ENCODE results near the gene TBX2.

TBX2 gene

DNA sequence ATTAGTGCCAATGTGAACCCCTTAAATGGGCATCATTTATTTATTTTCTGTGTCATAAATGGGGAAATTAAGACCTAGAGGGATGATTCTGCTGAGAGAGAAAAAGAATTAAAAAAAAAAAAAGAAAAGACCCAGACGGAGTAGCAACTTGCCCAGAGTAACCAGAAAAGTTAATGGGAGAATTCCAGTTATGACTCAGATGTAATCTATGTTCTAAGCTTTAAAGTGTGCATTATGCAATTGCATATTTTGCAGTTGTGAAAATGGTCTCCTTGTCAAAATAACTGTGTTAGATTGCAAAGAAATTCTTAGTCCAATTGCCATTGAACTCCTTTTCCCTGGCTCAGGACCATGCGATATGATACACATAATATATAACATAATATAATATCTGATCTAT is 38.6 kb upstream of the TBX2 start:
- Histone ChIP-seq H3K9me3 (ENCODE audit: control insufficient read depth, low read length) (no peaks in the 10 kb centered on the region), H3K4me1 (ENCODE audit: control insufficient read depth, insufficient read depth, low read length, poor library complexity, severe bottlenecking) (no peaks in the 10 kb centered on the region), H3K27me3 (replicated peaks; ENCODE audit: control insufficient read depth, insufficient read depth, low read length, poor library complexity, severe bottlenecking) (no peaks in the 10 kb centered on the region), H3K4me3 (ENCODE audit: insufficient read depth, low read depth, low read length, poor library complexity, severe bottlenecking) (no peak overlapping the region), H3K36me3 (ENCODE audit: control insufficient read depth, insufficient read depth, low read length) (no peaks in the 10 kb centered on the region), H3K27ac (ENCODE audit: insufficient read depth, low read length, poor library complexity, severe bottlenecking) (no peak overlapping the region)
- no peak for DNase-seq

DNA sequence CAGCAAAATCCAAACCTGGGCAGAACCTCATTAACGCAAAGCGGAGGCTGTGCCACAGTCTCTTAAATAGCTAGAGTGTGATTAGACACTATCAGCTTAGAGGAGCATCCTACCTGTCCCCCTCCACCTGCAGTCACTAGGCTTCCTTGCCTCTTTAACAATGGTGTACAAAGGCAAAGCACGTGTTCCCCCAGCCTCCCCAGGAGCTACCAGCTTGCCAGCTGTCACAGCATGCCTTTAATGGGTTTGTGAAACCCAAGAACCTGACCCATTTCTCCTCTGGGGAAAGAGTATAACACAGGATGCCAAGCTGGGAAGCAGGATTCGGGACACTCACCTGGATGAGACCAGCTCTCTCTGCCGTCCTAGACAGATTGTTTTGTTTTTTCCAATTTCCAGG is 37.2 kb upstream of the TBX2 start:
- DNase-seq, result no peak
- H3K4me3 ChIP-seq (ENCODE audit: insufficient read depth, low read depth, low read length, poor library complexity, severe bottlenecking), result no peak overlapping the region
- H3K4me1 ChIP-seq (ENCODE audit: control insufficient read depth, insufficient read depth, low read length, poor library complexity, severe bottlenecking), result no peaks in the 10 kb centered on the region
- H3K27ac ChIP-seq (ENCODE audit: insufficient read depth, low read length, poor library complexity, severe bottlenecking), result no peak overlapping the region
- H3K36me3 ChIP-seq (ENCODE audit: control insufficient read depth, insufficient read depth, low read length), result no peaks in the 10 kb centered on the region
- H3K9me3 ChIP-seq (ENCODE audit: control insufficient read depth, low read length), result no peaks in the 10 kb centered on the region
- H3K27me3 ChIP-seq (replicated peaks; ENCODE audit: control insufficient read depth, insufficient read depth, low read length, poor library complexity, severe bottlenecking), result no peaks in the 10 kb centered on the region

DNA sequence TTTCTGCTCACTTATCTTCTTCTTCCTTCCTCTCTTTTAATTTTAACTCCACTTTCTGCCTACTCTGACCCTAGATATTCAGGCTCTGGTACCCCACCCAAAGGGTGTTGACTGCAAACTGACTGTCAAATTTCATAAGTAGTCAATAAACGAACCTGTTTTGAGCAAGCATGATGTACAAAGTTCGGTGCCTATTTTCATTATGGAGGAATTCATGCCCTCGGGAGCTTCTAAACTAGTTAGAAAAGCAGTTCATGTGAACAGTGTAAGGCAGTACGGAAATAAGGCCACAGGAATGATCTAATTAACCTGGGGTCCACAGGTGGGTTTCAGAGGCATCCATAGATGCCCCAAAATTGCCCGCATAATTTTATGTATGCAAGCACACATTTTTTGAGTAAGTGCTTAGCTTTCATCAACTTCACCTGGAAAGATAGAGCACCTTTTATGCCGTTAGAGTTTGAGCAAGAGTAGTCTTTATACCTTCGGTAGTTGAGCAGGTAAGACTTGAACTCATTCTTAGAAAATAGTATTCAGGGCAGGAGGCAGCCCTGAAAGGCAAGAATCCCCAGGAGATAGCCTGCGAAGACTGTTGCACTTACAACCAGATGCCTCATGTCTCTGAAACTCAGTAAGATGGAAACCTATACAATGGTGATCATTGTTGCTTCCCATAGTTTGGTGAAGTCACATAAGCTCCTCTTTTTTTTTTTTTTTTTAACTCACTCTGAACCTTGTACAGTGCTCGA is 36.6 kb upstream of the TBX2 start:
- H3K4me3 ChIP-seq (ENCODE audit: insufficient read depth, low read depth, low read length, poor library complexity, severe bottlenecking), result no peak overlapping the region
- H3K36me3 ChIP-seq (ENCODE audit: control insufficient read depth, insufficient read depth, low read length), result no peaks in the 10 kb centered on the region
- no peaks in the 10 kb centered on the region for H3K9me3 ChIP-seq (ENCODE audit: control insufficient read depth, low read length)
- no peaks in the 10 kb centered on the region for H3K27me3 ChIP-seq (replicated peaks; ENCODE audit: control insufficient read depth, insufficient read depth, low read length, poor library complexity, severe bottlenecking)
- no peak overlapping the region for H3K27ac ChIP-seq (ENCODE audit: insufficient read depth, low read length, poor library complexity, severe bottlenecking)
- no peaks in the 10 kb centered on the region for H3K4me1 ChIP-seq (ENCODE audit: control insufficient read depth, insufficient read depth, low read length, poor library complexity, severe bottlenecking)
- no peak for DNase-seq

- Histone ChIP-seq H3K36me3 (ENCODE audit: control insufficient read depth, insufficient read depth, low read length) (no peaks in the 10 kb centered on the region), H3K9me3 (ENCODE audit: control insufficient read depth, low read length) (no peaks in the 10 kb centered on the region), H3K4me3 (ENCODE audit: insufficient read depth, low read depth, low read length, poor library complexity, severe bottlenecking) (no peak overlapping the region), H3K27me3 (replicated peaks; ENCODE audit: control insufficient read depth, insufficient read depth, low read length, poor library complexity, severe bottlenecking) (no peaks in the 10 kb centered on the region), H3K27ac (ENCODE audit: insufficient read depth, low read length, poor library complexity, severe bottlenecking) (no peak overlapping the region), H3K4me1 (ENCODE audit: control insufficient read depth, insufficient read depth, low read length, poor library complexity, severe bottlenecking) (no peaks in the 10 kb centered on the region)
- DNase-seq, result no peak
Measured at GRCh38 chr17:61363601-61364462, 35.8 kb upstream of the TBX2 start.

DNA sequence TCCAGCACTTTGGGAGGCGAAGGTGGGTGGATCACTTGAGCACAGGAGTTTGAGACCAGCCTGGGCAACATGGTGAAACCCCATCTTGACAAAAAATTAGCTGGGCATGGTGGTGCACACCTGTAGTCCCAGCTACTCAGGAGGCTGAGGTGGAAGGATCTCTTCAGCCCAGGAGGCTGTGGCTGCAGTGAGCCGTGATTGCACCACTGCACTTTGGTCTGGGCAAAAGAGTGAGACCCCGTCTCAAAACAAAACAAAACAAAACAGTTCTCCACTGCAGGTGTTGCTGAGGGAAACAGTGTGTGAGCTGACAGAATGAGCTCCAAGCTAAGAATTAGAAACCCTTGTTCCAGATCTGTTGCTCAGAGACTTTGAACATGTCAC is 35.2 kb upstream of the TBX2 start:
- H3K4me3 ChIP-seq (ENCODE audit: insufficient read depth, low read depth, low read length, poor library complexity, severe bottlenecking), result no peak overlapping the region
- H3K27ac ChIP-seq (ENCODE audit: insufficient read depth, low read length, poor library complexity, severe bottlenecking), result no peak overlapping the region
- no peaks in the 10 kb centered on the region for H3K27me3 ChIP-seq (replicated peaks; ENCODE audit: control insufficient read depth, insufficient read depth, low read length, poor library complexity, severe bottlenecking)
- H3K36me3 ChIP-seq (ENCODE audit: control insufficient read depth, insufficient read depth, low read length), result no peaks in the 10 kb centered on the region
- H3K4me1 ChIP-seq (ENCODE audit: control insufficient read depth, insufficient read depth, low read length, poor library complexity, severe bottlenecking), result no peaks in the 10 kb centered on the region
- DNase-seq, result no peak
- no peaks in the 10 kb centered on the region for H3K9me3 ChIP-seq (ENCODE audit: control insufficient read depth, low read length)

GRCh38 chr17:61366076-61366714 is 33.4 kb upstream of the TBX2 start:
- Histone ChIP-seq H3K4me1 (ENCODE audit: control insufficient read depth, insufficient read depth, low read length, poor library complexity, severe bottlenecking) (no peaks in the 10 kb centered on the region), H3K9me3 (ENCODE audit: control insufficient read depth, low read length) (no peaks in the 10 kb centered on the region), H3K36me3 (ENCODE audit: control insufficient read depth, insufficient read depth, low read length) (no peaks in the 10 kb centered on the region), H3K27me3 (replicated peaks; ENCODE audit: control insufficient read depth, insufficient read depth, low read length, poor library complexity, severe bottlenecking) (no peaks in the 10 kb centered on the region), H3K4me3 (ENCODE audit: insufficient read depth, low read depth, low read length, poor library complexity, severe bottlenecking) (no peak overlapping the region), H3K27ac (ENCODE audit: insufficient read depth, low read length, poor library complexity, severe bottlenecking) (no peak overlapping the region)
- no peak for DNase-seq

GRCh38 chr17:61366715-61367413 is 32.8 kb upstream of the TBX2 start:
- no peaks in the 10 kb centered on the region for H3K9me3 ChIP-seq (ENCODE audit: control insufficient read depth, low read length)
- no peaks in the 10 kb centered on the region for H3K4me1 ChIP-seq (ENCODE audit: control insufficient read depth, insufficient read depth, low read length, poor library complexity, severe bottlenecking)
- no peak for DNase-seq
- no peak overlapping the region for H3K4me3 ChIP-seq (ENCODE audit: insufficient read depth, low read depth, low read length, poor library complexity, severe bottlenecking)
- H3K27ac ChIP-seq (ENCODE audit: insufficient read depth, low read length, poor library complexity, severe bottlenecking), result no peak overlapping the region
- H3K27me3 ChIP-seq (replicated peaks; ENCODE audit: control insufficient read depth, insufficient read depth, low read length, poor library complexity, severe bottlenecking), result no peaks in the 10 kb centered on the region
- no peaks in the 10 kb centered on the region for H3K36me3 ChIP-seq (ENCODE audit: control insufficient read depth, insufficient read depth, low read length)

DNA sequence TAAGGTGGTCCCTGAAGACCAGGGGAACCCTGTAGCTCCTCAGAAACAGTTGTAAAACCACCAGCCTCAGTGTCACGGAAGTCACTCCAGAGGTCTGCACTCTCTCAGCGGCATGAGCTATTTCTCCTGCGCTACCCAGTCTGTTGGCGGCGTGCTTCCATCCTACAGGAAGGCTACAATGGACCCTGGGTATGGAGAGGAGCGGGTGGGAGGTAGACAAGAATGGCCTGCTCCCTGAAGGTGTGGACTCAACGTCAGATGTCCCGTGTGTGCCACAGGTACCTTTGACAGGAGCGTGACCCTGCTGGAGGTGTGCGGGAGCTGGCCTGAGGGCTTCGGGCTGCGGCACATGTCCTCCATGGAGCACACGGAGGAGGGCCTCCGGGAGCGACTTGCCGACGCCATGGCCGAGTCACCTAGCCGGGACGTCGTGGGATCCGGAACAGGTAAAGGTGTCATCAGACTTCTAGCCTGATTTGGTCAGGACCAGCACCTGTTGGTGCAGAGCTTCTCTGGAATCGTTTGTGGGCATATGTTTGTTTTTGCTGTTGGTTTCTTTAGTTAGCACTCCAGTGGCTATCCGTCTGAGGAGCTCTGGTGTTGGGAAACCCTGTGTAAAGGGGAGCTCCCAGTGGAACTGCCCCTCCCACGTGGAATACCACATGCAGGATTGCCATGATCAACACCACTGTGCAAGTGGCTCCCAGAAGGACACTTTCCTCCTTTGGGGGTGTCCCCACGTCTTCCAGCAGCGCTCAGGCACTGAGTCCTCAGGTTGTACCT is 31.4 kb upstream of the TBX2 start:
- no peaks in the 10 kb centered on the region for H3K27me3 ChIP-seq (replicated peaks; ENCODE audit: control insufficient read depth, insufficient read depth, low read length, poor library complexity, severe bottlenecking)
- no peaks in the 10 kb centered on the region for H3K9me3 ChIP-seq (ENCODE audit: control insufficient read depth, low read length)
- no peak for DNase-seq
- H3K36me3 ChIP-seq (ENCODE audit: control insufficient read depth, insufficient read depth, low read length), result no peaks in the 10 kb centered on the region
- H3K27ac ChIP-seq (ENCODE audit: insufficient read depth, low read length, poor library complexity, severe bottlenecking), result no peak overlapping the region
- H3K4me1 ChIP-seq (ENCODE audit: control insufficient read depth, insufficient read depth, low read length, poor library complexity, severe bottlenecking), result no peaks in the 10 kb centered on the region
- H3K4me3 ChIP-seq (ENCODE audit: insufficient read depth, low read depth, low read length, poor library complexity, severe bottlenecking), result no peak overlapping the region

GRCh38 chr17:61368832-61369450 is 30.7 kb upstream of the TBX2 start:
- Histone ChIP-seq H3K9me3 (ENCODE audit: control insufficient read depth, low read length) (no peaks in the 10 kb centered on the region), H3K36me3 (ENCODE audit: control insufficient read depth, insufficient read depth, low read length) (no peaks in the 10 kb centered on the region), H3K4me1 (ENCODE audit: control insufficient read depth, insufficient read depth, low read length, poor library complexity, severe bottlenecking) (no peaks in the 10 kb centered on the region), H3K27ac (ENCODE audit: insufficient read depth, low read length, poor library complexity, severe bottlenecking) (no peak overlapping the region), H3K27me3 (replicated peaks; ENCODE audit: control insufficient read depth, insufficient read depth, low read length, poor library complexity, severe bottlenecking) (no peaks in the 10 kb centered on the region), H3K4me3 (ENCODE audit: insufficient read depth, low read depth, low read length, poor library complexity, severe bottlenecking) (no peak overlapping the region)
- DNase-seq, result no peak

Data from effector memory CD4-positive, alpha-beta T cell (primary cell).